Amniotic epithelial cell (primary cell): ENCODE measurements around the gene SEMA4A.

Source experiments
- DNase-seq: peaks from one replicate; pipeline ENCODE4 v3.0.0-alpha.2; 2010; ENCODE audit warnings: low read depth

Gene SEMA4A

DNA sequence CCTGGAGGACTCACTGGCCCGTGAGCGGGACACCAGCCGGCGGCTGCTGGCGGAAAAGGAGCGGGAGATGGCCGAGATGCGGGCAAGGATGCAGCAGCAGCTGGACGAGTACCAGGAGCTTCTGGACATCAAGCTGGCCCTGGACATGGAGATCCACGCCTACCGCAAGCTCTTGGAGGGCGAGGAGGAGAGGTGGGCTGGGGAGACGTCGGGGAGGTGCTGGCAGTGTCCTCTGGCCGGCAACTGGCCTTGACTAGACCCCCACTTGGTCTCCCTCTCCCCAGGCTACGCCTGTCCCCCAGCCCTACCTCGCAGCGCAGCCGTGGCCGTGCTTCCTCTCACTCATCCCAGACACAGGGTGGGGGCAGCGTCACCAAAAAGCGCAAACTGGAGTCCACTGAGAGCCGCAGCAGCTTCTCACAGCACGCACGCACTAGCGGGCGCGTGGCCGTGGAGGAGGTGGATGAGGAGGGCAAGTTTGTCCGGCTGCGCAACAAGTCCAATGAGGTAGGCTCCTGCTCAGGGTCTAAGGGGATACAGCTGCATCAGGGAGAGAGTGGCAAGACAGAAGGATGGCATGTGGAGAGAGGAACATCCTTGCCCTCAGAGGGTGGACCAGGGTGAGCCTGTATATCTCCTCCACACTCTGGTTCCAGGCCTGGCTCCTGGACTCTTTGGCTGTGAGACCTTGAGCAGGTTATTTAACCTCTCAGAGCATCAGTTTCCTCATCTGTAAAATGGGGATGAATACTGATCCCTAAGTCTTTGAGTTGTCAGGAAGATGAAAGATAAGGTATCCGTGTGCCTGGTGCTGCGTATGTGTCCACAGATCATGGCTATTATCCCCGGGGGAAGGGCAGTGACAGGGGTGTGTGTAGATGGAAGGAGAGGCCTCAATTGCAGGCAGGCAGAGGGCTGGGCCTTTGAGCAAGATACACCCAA lies 17.2 kb upstream of the SEMA4A start:
- no peak for DNase-seq

DNA sequence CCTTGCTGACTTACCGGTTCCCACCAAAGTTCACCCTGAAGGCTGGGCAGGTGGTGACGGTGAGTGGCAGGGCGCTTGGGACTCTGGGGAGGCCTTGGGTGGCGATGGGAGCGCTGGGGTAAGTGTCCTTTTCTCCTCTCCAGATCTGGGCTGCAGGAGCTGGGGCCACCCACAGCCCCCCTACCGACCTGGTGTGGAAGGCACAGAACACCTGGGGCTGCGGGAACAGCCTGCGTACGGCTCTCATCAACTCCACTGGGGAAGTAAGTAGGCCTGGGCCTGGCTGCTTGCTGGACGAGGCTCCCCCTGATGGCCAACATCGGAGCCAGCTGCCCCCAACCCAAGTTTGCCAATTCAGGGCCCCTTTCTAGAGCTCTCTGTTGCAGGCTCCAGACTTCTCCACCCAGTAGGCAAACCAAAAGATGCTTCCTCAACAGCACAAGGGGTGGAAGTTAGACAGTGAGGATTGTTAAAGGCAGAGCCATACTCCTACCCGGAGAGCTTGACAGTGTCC lies 16.4 kb upstream of the SEMA4A start:
- no peak for DNase-seq

DNA sequence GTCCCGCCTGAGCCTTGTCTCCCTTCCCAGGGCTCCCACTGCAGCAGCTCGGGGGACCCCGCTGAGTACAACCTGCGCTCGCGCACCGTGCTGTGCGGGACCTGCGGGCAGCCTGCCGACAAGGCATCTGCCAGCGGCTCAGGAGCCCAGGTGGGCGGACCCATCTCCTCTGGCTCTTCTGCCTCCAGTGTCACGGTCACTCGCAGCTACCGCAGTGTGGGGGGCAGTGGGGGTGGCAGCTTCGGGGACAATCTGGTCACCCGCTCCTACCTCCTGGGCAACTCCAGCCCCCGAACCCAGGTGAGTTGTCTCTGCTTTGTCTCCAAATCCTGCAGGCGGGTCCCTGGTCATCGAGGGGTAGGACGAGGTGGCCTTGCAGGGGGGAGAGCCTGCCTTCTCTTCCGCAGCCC lies 14.9 kb upstream of the SEMA4A start:
- no peak for DNase-seq

DNA sequence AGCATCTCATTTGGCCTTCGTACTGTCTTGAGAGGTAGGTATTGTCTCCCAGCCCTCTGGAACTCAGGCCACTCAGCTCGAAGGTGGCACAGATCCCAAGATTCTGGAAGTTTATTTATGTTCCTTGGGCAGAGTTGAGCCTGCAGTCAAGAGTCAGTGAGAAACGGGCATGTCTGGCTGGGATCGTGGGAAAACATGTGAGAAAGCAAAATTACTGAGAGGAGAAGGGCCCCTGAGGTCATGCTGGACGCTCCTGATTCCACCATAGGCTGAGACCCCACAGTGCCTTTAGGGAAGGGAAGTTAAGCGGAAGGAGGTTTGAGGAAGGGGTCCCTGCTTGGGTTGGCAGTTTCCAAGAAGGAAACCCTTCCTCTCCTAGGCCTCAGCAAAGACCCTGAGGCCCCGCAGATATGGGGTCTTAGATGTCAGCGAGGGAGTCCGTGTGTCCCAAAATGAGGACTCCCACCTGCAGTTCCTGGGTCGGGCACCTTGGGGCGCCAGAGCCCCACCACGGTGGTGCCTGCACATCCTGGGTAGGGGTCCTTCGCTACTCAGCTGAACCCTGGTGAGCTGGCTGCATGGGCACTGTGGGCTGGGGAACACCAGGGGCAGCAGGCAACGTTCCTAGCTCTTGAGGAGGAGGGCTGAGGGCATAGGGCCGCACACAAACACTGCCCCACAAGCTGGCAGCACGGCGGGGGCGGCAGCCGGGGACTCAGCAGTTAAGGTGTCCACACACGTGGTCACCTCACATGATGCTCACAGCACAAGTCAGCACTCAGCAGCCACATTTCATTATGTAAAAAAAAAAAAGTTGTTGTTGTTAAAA lies 12.3 kb upstream of the SEMA4A start:
- no peak for DNase-seq

DNA sequence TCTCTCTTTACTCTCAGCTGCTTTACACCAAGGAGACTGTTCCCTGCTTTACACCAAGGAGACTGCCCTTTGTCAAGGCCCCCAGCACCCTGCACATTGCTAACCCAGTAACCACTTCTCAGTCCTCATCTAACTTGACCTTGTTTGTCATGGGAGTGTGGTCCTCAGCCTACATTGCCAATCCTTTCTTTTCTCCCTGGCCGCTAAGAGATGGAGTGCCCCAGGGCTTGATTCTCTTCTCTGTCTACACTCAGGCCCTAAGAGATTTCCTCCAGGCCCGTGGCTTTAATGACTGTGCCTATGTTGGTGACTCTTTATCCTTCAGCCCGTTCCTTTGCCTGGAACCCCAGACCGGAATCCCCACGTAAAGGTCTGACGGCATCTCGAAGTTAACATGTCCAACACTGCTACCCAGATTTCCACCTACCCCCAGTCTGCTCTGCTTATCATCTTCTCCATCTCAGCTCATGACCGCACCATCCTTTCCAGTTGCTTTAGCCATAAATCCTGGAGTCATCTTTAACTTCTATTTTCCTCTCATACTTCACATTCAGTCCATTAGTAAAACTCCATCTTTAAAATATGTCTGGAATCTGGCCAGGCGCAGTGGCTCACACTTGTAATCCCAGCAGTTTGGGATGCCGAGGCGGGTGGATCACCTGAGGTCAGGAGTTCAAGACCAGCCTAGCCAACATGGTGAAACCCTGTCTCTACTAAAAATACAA lies 9.5 kb upstream of the SEMA4A start:
- peak; percentile 92 for DNase-seq

DNA sequence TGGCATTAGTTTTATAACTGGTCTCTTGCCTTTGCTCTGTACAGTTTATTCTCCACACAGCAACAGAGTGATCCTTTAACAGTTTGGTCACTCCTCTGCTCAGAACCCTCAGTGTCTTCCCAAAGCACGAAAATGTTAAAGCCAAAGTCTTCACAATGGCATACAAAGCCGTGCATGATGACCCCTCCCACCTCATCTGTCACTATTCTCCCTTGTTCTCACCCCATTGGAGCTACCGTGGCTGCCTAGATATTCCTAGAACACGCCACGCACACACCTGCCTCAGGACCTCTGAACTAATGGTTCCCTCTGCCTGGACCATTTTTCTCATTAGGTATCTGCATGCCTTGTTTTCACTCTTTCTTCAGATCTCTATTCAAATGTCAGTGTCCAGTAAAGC lies 8.6 kb upstream of the SEMA4A start:
- DNase-seq, result no peak

DNA sequence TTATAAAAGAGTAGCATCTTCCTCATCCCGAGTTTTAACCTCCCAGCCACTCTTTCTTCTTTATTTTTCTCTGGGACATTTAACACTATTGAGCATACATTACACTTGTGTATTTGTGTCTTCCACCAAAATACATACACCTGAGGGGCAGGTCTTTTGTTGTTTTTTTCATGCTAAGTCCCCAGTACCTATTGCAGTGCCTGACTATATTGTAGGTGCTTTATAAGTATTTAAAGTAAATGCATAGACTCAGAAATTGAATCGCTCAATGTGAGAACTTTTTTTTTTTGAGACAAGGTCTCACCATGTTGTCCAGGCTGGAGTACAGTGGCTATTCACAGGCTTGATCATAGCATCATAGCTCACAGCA lies 7.8 kb upstream of the SEMA4A start:
- no peak for DNase-seq

DNA sequence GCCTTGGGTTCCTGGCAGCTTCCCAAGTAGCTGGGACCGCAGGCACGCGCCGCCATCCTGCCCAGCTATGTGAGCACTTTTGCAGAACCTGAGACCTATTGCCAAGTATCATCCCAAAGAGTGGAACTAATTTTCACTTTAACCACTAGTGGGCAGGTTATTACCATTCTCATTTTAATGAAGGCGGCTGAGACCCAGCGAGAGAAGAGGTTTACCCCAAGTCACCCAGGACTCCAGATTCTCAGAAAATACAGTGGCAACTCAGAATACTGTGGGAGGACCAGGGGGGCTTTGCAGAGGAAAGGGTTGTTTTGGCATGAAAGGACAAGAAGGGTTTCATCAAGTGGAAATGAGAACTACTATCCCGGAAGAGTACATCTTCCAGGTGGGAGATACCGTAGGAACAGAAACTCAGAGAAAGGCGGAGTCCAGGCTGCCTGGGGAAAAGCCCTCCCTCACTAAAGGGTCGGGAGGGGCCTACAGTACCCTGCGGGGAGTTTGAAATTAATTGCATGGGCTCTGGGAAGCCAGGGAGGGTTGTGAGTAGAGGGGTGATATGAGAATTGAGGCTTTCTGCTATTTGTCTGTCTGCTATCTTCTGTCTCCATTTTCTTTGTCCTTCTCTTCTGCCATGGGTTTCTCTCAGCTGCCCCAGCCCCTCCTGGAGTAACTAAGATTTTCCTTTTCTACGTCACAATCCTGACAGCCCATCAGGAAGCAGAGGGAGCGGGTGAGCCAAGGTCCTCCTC lies 7.2 kb upstream of the SEMA4A start:
- DNase-seq, result peak; percentile 91

DNA sequence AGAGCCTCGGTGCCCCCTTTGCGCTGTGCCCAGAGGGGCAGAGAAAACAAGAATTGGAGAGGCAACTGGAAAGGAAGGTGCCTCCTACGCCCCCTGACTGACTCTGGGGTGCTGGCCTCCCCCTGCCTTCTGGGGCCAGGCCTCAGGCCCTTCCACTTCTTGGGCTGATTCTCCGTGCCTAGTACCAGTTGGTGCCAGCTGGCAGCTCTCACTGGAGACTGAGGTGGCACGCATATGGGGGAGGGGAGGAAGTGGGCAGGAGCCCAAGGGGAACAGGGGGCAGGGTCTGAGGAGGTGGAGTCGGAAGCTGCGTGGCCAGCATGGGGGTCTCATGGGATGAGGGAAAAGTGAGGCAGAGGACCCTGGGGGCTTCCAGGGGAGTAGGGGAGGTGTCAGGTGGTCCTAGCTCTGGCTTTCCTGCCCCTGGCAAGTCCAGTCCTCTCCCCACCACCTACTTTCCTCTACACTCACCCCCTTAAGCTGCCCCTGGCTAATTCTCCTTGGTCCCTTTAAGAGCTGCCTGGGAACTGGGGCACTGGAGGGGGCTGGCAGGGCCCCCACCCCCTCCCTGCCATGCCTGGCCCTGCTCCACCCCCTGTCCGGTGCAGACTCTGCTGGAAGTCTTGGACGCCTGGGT lies 6.5 kb upstream of the SEMA4A start:
- peak; percentile 48 for DNase-seq

DNA sequence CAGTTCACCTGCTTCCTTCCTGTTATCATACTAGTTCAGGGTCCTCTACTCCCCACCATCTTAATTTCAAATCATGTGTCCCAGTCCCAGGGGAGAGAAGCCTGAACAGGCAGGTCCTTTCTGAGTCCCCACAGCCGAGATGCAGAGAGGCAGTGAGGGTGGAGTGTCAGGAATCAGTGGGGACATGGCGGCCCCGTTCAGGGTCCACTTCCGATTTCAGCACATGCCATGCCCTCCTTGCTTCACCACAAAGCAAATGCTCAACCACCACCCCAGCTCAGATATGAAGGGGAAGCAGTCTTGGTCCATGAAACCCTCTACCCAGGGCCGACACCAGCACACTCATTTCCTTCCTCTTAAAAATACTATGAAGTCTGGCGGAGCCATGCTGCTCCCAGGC lies 5.2 kb upstream of the SEMA4A start:
- DNase-seq, result no peak

DNA sequence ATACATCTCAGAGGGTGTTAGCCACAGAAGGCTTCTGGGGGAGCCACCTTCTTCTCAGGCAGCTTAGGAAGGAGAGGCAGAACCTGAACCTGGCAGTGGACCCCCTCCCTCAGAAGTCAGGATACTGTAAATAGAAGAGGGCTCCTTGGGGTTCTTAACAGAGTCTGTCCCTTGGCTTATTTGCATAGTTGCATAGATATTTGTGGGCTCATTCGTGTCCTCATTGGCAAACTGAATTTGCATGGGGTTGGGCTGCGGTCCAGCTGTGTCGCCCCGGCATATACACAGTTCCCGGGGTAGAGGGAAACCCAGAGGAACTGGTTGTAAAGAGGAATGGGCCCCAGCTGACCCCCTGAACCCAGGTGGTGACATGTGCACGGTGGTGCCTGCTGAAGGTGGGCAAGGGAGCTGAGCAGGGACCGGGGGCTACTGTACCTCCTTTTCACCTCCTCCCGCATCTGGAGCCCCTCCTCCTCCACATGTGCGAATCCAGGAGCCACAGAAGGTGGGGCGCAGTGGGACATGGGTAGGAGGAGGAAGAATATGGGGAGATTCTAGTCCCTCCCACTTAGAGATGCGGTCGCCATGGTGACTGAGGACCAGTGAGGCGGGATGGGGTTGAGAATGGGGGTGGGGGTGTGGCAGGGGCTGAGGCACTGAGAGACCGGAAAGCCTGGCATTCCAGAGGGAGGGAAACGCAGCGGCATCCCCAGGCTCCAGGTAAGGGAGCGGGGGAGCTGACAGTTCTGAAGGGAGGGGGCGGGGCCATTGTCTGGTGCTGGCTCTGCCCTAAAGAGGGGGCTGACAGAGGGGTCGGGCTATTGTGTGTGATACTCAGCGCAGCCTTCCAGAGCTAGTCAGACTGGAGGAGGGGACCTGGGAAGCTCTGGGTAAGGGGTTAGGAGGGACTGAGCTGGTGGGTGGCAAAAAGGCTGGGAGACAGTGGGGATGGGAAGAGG lies 3.7 kb upstream of the SEMA4A start:
- DNase-seq, result no peak

DNA sequence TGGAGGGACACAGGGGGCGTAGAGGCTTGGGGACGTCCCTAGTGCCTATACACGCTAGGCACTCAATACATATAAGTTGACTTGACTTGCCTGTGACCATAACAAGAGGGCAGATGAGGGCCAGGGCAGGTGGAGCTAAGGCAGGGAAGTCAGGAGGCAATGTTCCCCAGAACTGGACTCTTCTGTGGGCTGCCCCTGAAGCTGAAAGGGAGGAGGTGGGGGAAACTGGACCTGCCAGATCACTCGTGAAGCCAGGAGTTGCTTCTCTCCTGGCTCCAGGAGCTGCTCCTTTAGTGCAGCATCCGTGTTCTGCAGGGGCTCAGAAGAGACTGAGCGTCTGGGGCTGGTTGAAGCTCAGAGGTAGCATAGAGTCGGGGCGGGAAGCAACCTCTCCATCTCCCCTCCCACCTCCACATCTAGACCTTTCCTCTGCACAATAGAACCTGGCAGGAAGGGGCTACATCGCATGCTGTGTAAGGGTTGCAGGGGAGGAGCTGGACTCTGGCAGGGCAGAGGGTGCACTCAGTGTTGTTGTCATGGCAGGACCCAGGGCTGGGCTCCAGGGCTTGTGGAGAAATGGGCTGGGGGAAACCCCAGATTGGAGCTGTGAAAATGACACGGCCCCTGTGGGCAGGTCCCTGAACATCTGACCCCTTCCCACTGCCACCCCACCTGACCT lies 2.9 kb upstream of the SEMA4A start:
- DNase-seq, result no peak

DNA sequence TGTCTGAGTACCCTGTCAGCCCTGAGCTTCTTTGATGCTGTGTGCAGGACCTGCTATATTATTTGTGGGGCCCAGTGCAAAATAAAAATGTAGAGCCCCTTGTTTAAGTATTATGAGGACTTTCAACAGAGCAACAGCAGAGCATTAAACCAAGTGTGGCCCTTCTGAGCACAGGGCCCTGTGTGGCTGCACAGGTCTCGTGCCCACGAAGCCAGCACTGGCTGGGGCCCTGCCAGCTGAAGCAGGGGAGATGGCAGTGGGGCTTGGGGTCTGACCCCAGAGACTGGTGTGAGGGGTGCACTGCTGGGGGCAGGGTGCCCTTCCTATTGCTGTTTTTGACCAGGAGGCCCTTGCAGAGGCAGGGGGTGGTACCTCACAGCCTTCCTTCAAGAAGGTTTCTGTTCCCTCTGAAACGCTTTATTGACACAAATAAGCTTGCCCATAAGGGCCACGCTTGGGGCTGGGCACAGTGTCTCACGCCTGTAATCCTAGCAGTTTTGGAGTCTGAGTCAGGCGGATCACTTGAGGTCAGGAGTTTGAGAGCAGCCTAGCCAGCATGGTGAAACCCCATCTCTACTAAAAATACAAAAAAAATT lies 2.2 kb upstream of the SEMA4A start:
- DNase-seq, result peak; percentile 73

DNA sequence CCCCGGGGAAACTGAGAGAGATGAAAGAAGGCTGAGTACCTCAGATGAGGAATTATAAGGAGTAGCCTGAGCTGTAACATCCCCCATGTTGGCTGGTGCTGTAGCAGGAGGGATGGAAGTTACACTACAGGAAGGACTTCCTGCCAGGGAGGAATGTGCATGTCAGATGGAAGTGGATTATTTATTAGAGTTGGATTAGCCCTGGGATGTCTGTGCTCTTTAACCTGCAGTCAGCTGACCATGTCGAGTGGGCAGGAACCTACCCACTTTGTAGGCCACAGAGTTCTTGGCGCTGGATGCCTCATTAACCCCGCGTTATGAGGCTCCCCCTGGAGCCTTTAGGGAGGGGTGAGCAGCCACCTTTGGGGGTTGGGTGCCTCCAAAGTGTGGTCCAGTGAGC lies 757 bp upstream of the SEMA4A start:
- peak; percentile 68 for DNase-seq

DNA sequence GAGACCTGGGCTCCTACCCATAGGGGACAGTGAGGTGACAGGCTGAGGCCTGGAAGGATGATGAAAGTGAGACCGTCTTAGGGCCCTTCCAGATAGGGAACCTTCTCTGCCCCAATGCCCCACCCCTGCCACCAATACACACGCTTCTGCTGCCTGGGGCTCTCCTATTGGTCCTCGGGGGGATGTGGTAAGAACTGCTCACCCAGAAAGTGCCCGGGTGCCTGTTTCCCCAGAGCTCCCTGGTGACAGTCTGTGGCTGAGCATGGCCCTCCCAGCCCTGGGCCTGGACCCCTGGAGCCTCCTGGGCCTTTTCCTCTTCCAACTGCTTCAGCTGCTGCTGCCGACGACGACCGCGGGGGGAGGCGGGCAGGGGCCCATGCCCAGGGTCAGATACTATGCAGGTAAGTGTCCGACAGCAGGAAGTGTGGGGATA lies 948 bp downstream of the SEMA4A start:
- no peak for DNase-seq

DNA sequence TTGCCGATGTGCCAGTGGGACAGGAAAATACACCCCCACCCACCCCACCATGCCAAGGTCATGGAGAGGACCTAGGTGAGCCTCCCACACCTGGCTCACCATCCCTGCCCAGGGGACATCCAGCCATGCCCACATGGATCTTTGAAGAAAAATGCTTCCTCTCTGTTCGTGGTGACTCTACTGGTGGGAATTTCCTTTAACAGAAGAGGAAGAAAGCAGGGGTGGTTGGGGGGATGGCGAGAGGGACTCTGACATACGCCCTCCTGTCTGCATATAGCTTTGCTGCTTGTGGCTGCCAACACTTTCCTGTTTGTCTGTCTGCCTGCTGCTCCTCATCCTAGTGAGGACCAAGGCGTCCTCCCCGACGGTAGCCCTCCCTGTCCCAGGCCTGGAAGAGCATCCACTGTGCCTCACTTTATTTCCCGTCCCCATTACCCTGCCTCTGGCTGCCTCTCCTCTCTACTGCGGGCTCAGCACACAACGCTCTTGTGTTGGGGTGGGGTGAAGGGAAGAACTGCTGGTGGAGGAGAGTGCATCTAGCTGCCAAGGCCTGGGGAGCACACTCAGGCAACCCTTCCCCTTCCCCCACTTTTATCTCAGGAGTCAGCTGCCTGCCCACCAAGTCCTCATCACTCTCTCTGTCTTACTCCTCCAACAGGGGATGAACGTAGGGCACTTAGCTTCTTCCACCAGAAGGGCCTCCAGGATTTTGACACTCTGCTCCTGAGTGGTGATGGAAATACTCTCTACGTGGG lies 2.5 kb downstream of the SEMA4A start:
- no peak for DNase-seq

DNA sequence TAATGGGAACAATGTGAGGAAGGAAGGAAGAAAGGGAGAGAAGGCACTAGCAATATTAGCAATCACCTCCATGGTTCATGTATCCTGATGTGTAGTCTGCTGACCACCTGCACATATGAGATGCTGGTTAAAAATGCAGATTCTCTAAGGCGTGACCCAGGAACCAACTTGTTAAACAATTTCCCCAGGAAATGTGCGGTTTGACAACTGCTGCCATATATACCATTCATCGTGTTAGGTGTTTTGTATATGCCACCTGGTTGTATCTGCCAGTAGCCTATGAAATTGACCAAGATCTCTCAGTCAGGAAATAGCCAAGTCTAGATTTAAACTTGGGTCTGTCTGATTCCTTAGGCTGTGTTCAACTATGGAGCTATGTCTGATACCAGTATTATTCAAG lies 4.1 kb downstream of the SEMA4A start:
- no peak for DNase-seq

DNA sequence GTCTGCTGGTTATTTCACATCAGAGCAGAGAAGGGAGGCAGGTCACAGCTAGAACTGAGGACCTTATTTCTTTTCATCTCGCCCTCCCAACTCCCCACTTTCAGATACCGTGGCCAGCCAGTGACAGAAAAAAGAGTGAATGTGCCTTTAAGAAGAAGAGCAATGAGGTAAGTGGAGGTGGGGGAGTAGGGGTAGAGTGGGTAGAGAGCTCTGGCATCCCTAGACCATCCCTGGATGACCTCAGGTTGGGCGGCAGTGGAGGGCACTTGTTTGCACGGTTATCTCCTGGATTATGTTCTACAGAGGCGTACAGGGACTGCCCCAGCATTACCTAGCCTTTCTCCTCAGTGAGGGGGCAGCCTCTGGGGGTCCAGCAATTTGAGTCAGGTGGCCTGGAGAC lies 4.6 kb downstream of the SEMA4A start:
- DNase-seq, result no peak
